HS-27A (cell line): ENCODE results near the gene ADAMTS10.
"Not testable (repeated sequence)": the region's sequence is repeated elsewhere in the genome, so short reads cannot be mapped to it uniquely, and the experiment has no call there.

ENCODE experiments used
- DNase-seq: peaks from one replicate; pipeline ENCODE4 v3.0.0-alpha.2; 2012; ENCODE audit warnings: low read depth, missing footprints

Gene ADAMTS10

GRCh38 chr19:8626842-8627241 lies 16.3 kb upstream of the ADAMTS10 start:
- DNase-seq = no peak

GRCh38 chr19:8622886-8623285 lies 12.4 kb upstream of the ADAMTS10 start:
- not testable (repeated sequence) for DNase-seq

- no peak for DNase-seq
Observed at GRCh38 chr19:8618751-8619150, 8.2 kb upstream of the ADAMTS10 start.

- no peak for DNase-seq
Observed at GRCh38 chr19:8617984-8618383, 7.5 kb upstream of the ADAMTS10 start.

GRCh38 chr19:8617325-8617724 lies 6.8 kb upstream of the ADAMTS10 start:
- not testable (repeated sequence) for DNase-seq

- DNase-seq = no peak
Observed at GRCh38 chr19:8616861-8617260, 6.3 kb upstream of the ADAMTS10 start.

- DNase-seq = no peak
Observed at GRCh38 chr19:8615813-8616596, 5.5 kb upstream of the ADAMTS10 start.

GRCh38 chr19:8615024-8615423 lies 4.5 kb upstream of the ADAMTS10 start:
- no peak for DNase-seq

- no peak for DNase-seq
Observed at GRCh38 chr19:8614455-8614854, 3.9 kb upstream of the ADAMTS10 start.

- DNase-seq = no peak
Observed at GRCh38 chr19:8612807-8613171, 2.3 kb upstream of the ADAMTS10 start.

GRCh38 chr19:8611877-8612806 lies 1.6 kb upstream of the ADAMTS10 start:
- DNase-seq = no peak

GRCh38 chr19:8611391-8611876 lies 919 bp upstream of the ADAMTS10 start:
- no peak for DNase-seq

- no peak for DNase-seq
Observed at GRCh38 chr19:8610936-8611300, 403 bp upstream of the ADAMTS10 start.

- no peak for DNase-seq
Observed at GRCh38 chr19:8609279-8610040, 1.1 kb downstream of the ADAMTS10 start.

GRCh38 chr19:8608941-8609278 lies 1.6 kb downstream of the ADAMTS10 start:
- no peak for DNase-seq

- DNase-seq = no peak
Observed at GRCh38 chr19:8607386-8607785, 3.1 kb downstream of the ADAMTS10 start.

GRCh38 chr19:8605514-8605913 lies 5.0 kb downstream of the ADAMTS10 start:
- DNase-seq = no peak

- DNase-seq = no peak
Observed at GRCh38 chr19:8601796-8602195, 8.7 kb downstream of the ADAMTS10 start.

GRCh38 chr19:8600816-8601215 lies 9.7 kb downstream of the ADAMTS10 start:
- no peak for DNase-seq

GRCh38 chr19:8600064-8600463 lies 10.5 kb downstream of the ADAMTS10 start:
- DNase-seq = no peak

- no peak for DNase-seq
Observed at GRCh38 chr19:8596168-8596567, 14.3 kb downstream of the ADAMTS10 start.

GRCh38 chr19:8595651-8596050 lies 14.9 kb downstream of the ADAMTS10 start:
- DNase-seq = no peak
